GM23338 (cell line): Measurements from ENCODE around the gene WDR1. TPM values are rescaled to one million over a fixed set of nuclear protein-coding genes. Genes with fewer than 3 reads are reported as not detected.

Experiments
- ATAC-seq: fragments of 200-7000 bp; cut with Tn5 transposase; 3 replicates; pipeline ENCODE4 v1.9.1; 2020
- DNase-seq: peaks from one replicate; pipeline ENCODE4 v3.0.0-alpha.2; 2015; ENCODE audit warnings: low spot score
- H2AFZ ChIP-seq: fragments of 200-600 bp; sonication (generic); 2 replicates; pipeline ENCODE4 v1.8.0; 2016; ENCODE audit warnings: antibody characterized with exemption, mild to moderate bottlenecking, moderate library complexity
- H3F3A ChIP-seq: fragments of 200-600 bp; sonication (generic); replicated peaks from 2 replicates; pipeline ENCODE4 v1.8.0; 2017; ENCODE audit warnings: antibody characterized with exemption, mixed run types, low read depth
- H3K27ac ChIP-seq: fragments of 200-600 bp; sonication (generic); 2 replicates; pipeline ENCODE4 v1.6.1; 2016; ENCODE audit warnings: low read depth
- H3K27me3 ChIP-seq: fragments of 200-600 bp; sonication (generic); 2 replicates; pipeline ENCODE4 v1.8.0; 2016; ENCODE audit warnings: mild to moderate bottlenecking, mixed run types, moderate library complexity; ENCODE audit not compliant: insufficient read depth
- H3K36me3 ChIP-seq: fragments of 200-600 bp; sonication (generic); 2 replicates; pipeline ENCODE4 v1.8.0; 2016; ENCODE audit warnings: mild to moderate bottlenecking; ENCODE audit not compliant: insufficient read depth
- H3K4me1 ChIP-seq: fragments of 200-600 bp; sonication (generic); 2 replicates; pipeline ENCODE4 v1.8.0; 2016; ENCODE audit warnings: mild to moderate bottlenecking, moderate library complexity; ENCODE audit not compliant: insufficient read depth
- H3K4me2 ChIP-seq: fragments of 200-600 bp; sonication (generic); 2 replicates; pipeline ENCODE4 v1.7.1; 2017; ENCODE audit warnings: mixed run types
- H3K4me3 ChIP-seq: fragments of 200-600 bp; sonication (generic); 2 replicates; pipeline ENCODE4 v1.6.1; 2016; ENCODE audit warnings: mixed run types
- H3K79me2 ChIP-seq: fragments of 200-600 bp; sonication (generic); replicated peaks from 2 replicates; pipeline ENCODE4 v1.8.0; 2017; ENCODE audit warnings: mild to moderate bottlenecking; ENCODE audit not compliant: insufficient read depth
- H3K9me2 ChIP-seq: fragments of 200-600 bp; sonication (generic); 2 replicates; pipeline ENCODE4 v1.8.0; 2017; ENCODE audit not compliant: insufficient read depth
- H4K20me1 ChIP-seq: fragments of 200-600 bp; sonication (generic); replicated peaks from 2 replicates; pipeline ENCODE4 v1.8.0; 2017; ENCODE audit warnings: mild to moderate bottlenecking; ENCODE audit not compliant: insufficient read depth
- H3K27ac Mint-ChIP-seq: 2 replicates; pipeline ENCODE4 v1.8.0; 2020; ENCODE audit warnings: inconsistent platforms, mild to moderate bottlenecking, moderate library complexity, mixed read lengths
- H3K27me3 Mint-ChIP-seq: 3 replicates; pipeline ENCODE4 v1.8.0; 2022; ENCODE audit warnings: low read depth, mild to moderate bottlenecking, moderate library complexity, mixed read lengths, inconsistent platforms; ENCODE audit not compliant: insufficient read depth, poor library complexity
- H3K36me3 Mint-ChIP-seq: 3 replicates; pipeline ENCODE4 v1.8.0; 2021; ENCODE audit warnings: low read depth, mild to moderate bottlenecking, inconsistent platforms, moderate library complexity, mixed read lengths
- H3K4me1 Mint-ChIP-seq: 3 replicates; pipeline ENCODE4 v1.8.0; 2020; ENCODE audit warnings: mild to moderate bottlenecking, inconsistent platforms, mixed read lengths
- H3K4me3 Mint-ChIP-seq: 3 replicates; pipeline ENCODE4 v1.8.0; 2021; ENCODE audit warnings: moderate library complexity, mild to moderate bottlenecking, inconsistent platforms, mixed read lengths
- H3K9me3 Mint-ChIP-seq: 3 replicates; pipeline ENCODE4 v1.8.0; 2020; ENCODE audit warnings: moderate library complexity, mild to moderate bottlenecking, inconsistent platforms, mixed read lengths
- ETS1 ChIP-seq: IDR thresholded peaks from 2 replicates; pipeline ENCODE4 v1.6.1; 2016; ENCODE audit warnings: antibody characterized with exemption
- EZH2 ChIP-seq: fragments of 200-600 bp; sonication (generic); IDR thresholded peaks from one replicate; pipeline ENCODE4 v1.8.0; 2017; ENCODE audit warnings: antibody characterized with exemption, mild to moderate bottlenecking, low read depth; ENCODE audit not compliant: unreplicated experiment
- EZH2phosphoT487 ChIP-seq: fragments of 200-600 bp; sonication (generic); IDR thresholded peaks from one replicate; pipeline ENCODE4 v1.8.1; 2018; ENCODE audit warnings: antibody characterized with exemption; ENCODE audit not compliant: unreplicated experiment
- JUNB ChIP-seq: IDR thresholded peaks from one replicate; pipeline ENCODE4 v1.6.1; 2016; ENCODE audit warnings: antibody characterized with exemption; ENCODE audit not compliant: unreplicated experiment
- NANOG ChIP-seq: IDR thresholded peaks from 2 replicates; pipeline ENCODE4 v1.6.1; 2016; ENCODE audit warnings: antibody characterized with exemption, borderline replicate concordance
- POLR2AphosphoS5 ChIP-seq: IDR thresholded peaks from 2 replicates; pipeline ENCODE4 v1.6.1; 2016; ENCODE audit warnings: antibody characterized with exemption, low read depth
- REST ChIP-seq: IDR thresholded peaks from one replicate; pipeline ENCODE4 v1.6.1; 2018; ENCODE audit warnings: antibody characterized with exemption; ENCODE audit not compliant: unreplicated experiment
- STAT1 ChIP-seq: IDR thresholded peaks from one replicate; pipeline ENCODE4 v1.6.1; 2016; ENCODE audit warnings: antibody characterized with exemption; ENCODE audit not compliant: unreplicated experiment
- ZNF114 ChIP-seq: fragments of 250-450 bp; sonication (Bioruptor Pico); IDR thresholded peaks from 2 replicates; pipeline ENCODE4 v1.5.0; 2020; ENCODE audit warnings: mild to moderate bottlenecking, moderate library complexity
- ZNF331 ChIP-seq: fragments of 250-450 bp; sonication (Bioruptor Pico); IDR thresholded peaks from 2 replicates; pipeline ENCODE4 v1.5.0; 2020; ENCODE audit warnings: low read depth, mild to moderate bottlenecking, moderate library complexity
- ZNF462 ChIP-seq: fragments of 250-450 bp; sonication (Bioruptor Pico); IDR thresholded peaks from 2 replicates; pipeline ENCODE4 v1.5.0; 2020; ENCODE audit warnings: mild to moderate bottlenecking, moderate library complexity
- polyA plus RNA-seq: library from polyadenylated mRNA; unstranded; fragments of >200 nt; fragmentation: Nextera tagmentation; extraction: Ambion mirVana; gene quantifications from 2 replicates; pipeline ENCODE4 v1.2.1, GENCODE V29; 2016
- total RNA-seq: library from RNA; depleted of rRNA; stranded (reverse); fragments of >200 nt; shearing (Covaris generic); gene quantifications from 2 replicates; pipeline ENCODE4 v1.2.3, GENCODE V29; 2014

Gene WDR1
- total and polyA plus RNA-seq, 2 experiments from 2014 or later, result 93.2 to 248 TPM

- H3F3A ChIP-seq, result no peaks in the 10 kb centered on the region
- no peak overlapping the region for H3K4me3 ChIP-seq
- ATAC-seq (no peak), DNase-seq (no peak)
- no peak overlapping the region for H3K4me2 ChIP-seq
- peaks cover 10% of the 10 kb centered on the region for H3K4me1 ChIP-seq
- no peaks in the 10 kb centered on the region for H3K9me2 ChIP-seq
- no peak overlapping the region for H2AFZ ChIP-seq
- TF ChIP-seq ZNF114 (CRISPR knock-in tag), result no peak
- TF ChIP-seq EZH2phosphoT487, result no peak
- no peak for TF ChIP-seq STAT1
- H3K27me3 ChIP-seq, result no peaks in the 10 kb centered on the region
- H3K36me3 Mint-ChIP-seq, result peaks cover 5% of the 10 kb centered on the region; the same call in 1 of the 3 replicates
- no peaks in the 10 kb centered on the region for H3K79me2 ChIP-seq
- no peak overlapping the region for H3K4me3 Mint-ChIP-seq
- H3K9me3 Mint-ChIP-seq, result no peaks in the 10 kb centered on the region
- peaks cover 4% of the 10 kb centered on the region for H3K27me3 Mint-ChIP-seq
- no peaks in the 10 kb centered on the region for H3K36me3 ChIP-seq
- no peaks in the 10 kb centered on the region for H4K20me1 ChIP-seq
- H3K4me1 Mint-ChIP-seq, result peaks cover 16% of the 10 kb centered on the region
- H3K27ac ChIP-seq, result no peak overlapping the region
- H3K27ac Mint-ChIP-seq, result no peak overlapping the region
Observed at GRCh38 chr4:10061650-10062415, 54.8 kb downstream of the WDR1 start.

- no peak overlapping the region for H3K4me3 Mint-ChIP-seq
- Histone ChIP-seq H3K4me3 (no peak overlapping the region), H3K36me3 (no peaks in the 10 kb centered on the region), H3K27ac (no peak overlapping the region), H3K4me2 (no peak overlapping the region), H4K20me1 (no peaks in the 10 kb centered on the region), H3K4me1 (peaks cover 8% of the 10 kb centered on the region; the same call in 1 of the 2 replicates), H3K9me2 (no peaks in the 10 kb centered on the region), H2AFZ (no peak overlapping the region), H3F3A (no peaks in the 10 kb centered on the region), H3K79me2 (no peaks in the 10 kb centered on the region), H3K27me3 (no peaks in the 10 kb centered on the region)
- no peak for ATAC-seq
- no peak overlapping the region for H3K27ac Mint-ChIP-seq
- peaks cover 8% of the 10 kb centered on the region for H3K4me1 Mint-ChIP-seq
- no peak for DNase-seq
- H3K36me3 Mint-ChIP-seq, result no peaks in the 10 kb centered on the region
- H3K9me3 Mint-ChIP-seq, result no peaks in the 10 kb centered on the region
- H3K27me3 Mint-ChIP-seq, result no peaks in the 10 kb centered on the region
- TF ChIP-seq ZNF462, result no peak
- TF ChIP-seq ZNF331 (CRISPR knock-in tag), result no peak
- no peak for TF ChIP-seq ZNF114 (CRISPR knock-in tag)
- no peak for TF ChIP-seq EZH2phosphoT487
- TF ChIP-seq REST, result no peak
- no peak for TF ChIP-seq JUNB
- TF ChIP-seq ETS1, result no peak
- no peak for TF ChIP-seq EZH2
- no peak for TF ChIP-seq NANOG
- no peak for TF ChIP-seq STAT1
- TF ChIP-seq POLR2AphosphoS5, result no peak
Observed at GRCh38 chr4:10058371-10058770, 58.2 kb downstream of the WDR1 start.
